K562 (cell line): ENCODE data around the gene TOM1. TPM values are rescaled to one million over a fixed set of nuclear protein-coding genes. Genes with fewer than 3 reads are reported as not detected.

ENCODE experiments used
- ARNT ChIP-seq, 2 experiments: fragments of 450-650 bp; IDR thresholded peaks; 2 replicates each; pipeline ENCODE4 v1.6.1; 2016; ENCODE audit warnings: mild to moderate bottlenecking in 1 of 2
- BDP1 ChIP-seq: IDR thresholded peaks from 3 replicates; pipeline ENCODE4 v1.6.1; 2011; ENCODE audit not compliant: insufficient read length, insufficient read depth
- BHLHE40 ChIP-seq: IDR thresholded peaks from 2 replicates; pipeline ENCODE4 v1.6.1; 2011; ENCODE audit warnings: low read length, improper control_type of control experiment
- BMI1 ChIP-seq: fragments of 150-350 bp; IDR thresholded peaks from 2 replicates; pipeline ENCODE4 v1.6.1; 2014; ENCODE audit warnings: low read length
- CHCHD3 ChIP-seq: fragments of 250-450 bp; sonication (Bioruptor Pico); IDR thresholded peaks from 2 replicates; pipeline ENCODE4 v2.1.2; 2022; ENCODE audit warnings: mild to moderate bottlenecking
- ESRRA ChIP-seq: fragments of 450-650 bp; IDR thresholded peaks from 2 replicates; pipeline ENCODE4 v1.6.1; 2014; ENCODE audit warnings: low read depth, mild to moderate bottlenecking, moderate library complexity, borderline replicate concordance
- GATAD2B ChIP-seq: fragments of 450-650 bp; IDR thresholded peaks from 2 replicates; pipeline ENCODE4 v1.6.1; 2017; ENCODE audit warnings: mild to moderate bottlenecking, borderline replicate concordance
- KDM5B ChIP-seq: fragments of 200-600 bp; sonication (generic); IDR thresholded peaks from 2 replicates; pipeline ENCODE4 v1.6.1; 2012; ENCODE audit warnings: low read depth, mild to moderate bottlenecking, moderate library complexity, low read length, control low read depth, inconsistent platforms; ENCODE audit not compliant: insufficient replicate concordance
- MCM7 ChIP-seq, 2 experiments: fragments of 450-650 bp; IDR thresholded peaks; 2 replicates each; pipeline ENCODE4 v1.6.1; 2016 to 2018
- MEF2A ChIP-seq: IDR thresholded peaks from 2 replicates; pipeline ENCODE4 v1.6.1; 2011; ENCODE audit warnings: low read depth, mild to moderate bottlenecking, low read length, moderate library complexity; ENCODE audit not compliant: control insufficient read depth
- NFE2L1 ChIP-seq: fragments of 450-650 bp; IDR thresholded peaks from 2 replicates; pipeline ENCODE4 v1.6.1; 2016; ENCODE audit warnings: missing genetic modification characterization, low read depth, mild to moderate bottlenecking, missing compliant biosample characterization, moderate library complexity, borderline replicate concordance
- PHF8 ChIP-seq: fragments of 200-600 bp; sonication (generic); IDR thresholded peaks from 2 replicates; pipeline ENCODE4 v1.6.1; 2012; ENCODE audit warnings: mixed run types, mild to moderate bottlenecking, inconsistent platforms, low read length, moderate library complexity, borderline replicate concordance
- RBM15 ChIP-seq: fragments of 200-400 bp; formaldehyde crosslinking; IDR thresholded peaks from 2 replicates; pipeline ENCODE4 v1.6.1; 2018; ENCODE audit warnings: mild to moderate bottlenecking, low read length, moderate library complexity; ENCODE audit not compliant: insufficient read depth
- ZNF12 ChIP-seq: sonication (generic); formaldehyde crosslinking; IDR thresholded peaks from 2 replicates; pipeline ENCODE4 v1.4.0; 2020; ENCODE audit warnings: mild to moderate bottlenecking, missing genetic modification reagents
- ZNF263 ChIP-seq: sonication (generic); formaldehyde crosslinking; IDR thresholded peaks from 2 replicates; pipeline ENCODE4 v1.8.0; 2022; ENCODE audit warnings: mild to moderate bottlenecking, missing genetic modification reagents, borderline replicate concordance
- polyA plus RNA-seq, 8 experiments: library from polyadenylated mRNA; depleted of rRNA in 4 of 8; stranded (reverse) in 5 of 8; unstranded in 3 of 8; fragments of >200 nt; fragmentation: Nextera tagmentation in 2 of 8; fragmentation: Illumina TruSeq in 1 of 8; extraction: Ambion mirVana in 2 of 8; extraction: Trizol in 1 of 8; gene quantifications; 2 replicates each; pipeline versions ENCODE4 v1.2.1 to v1.2.3, GENCODE V29; 2011 to 2014; ENCODE audit warnings: inconsistent platforms in 1 of 8, missing spikeins in 1 of 8
- total RNA-seq, 7 experiments: library from RNA; depleted of rRNA in 6 of 7; stranded (reverse); fragments of >200 nt in 6 of 7; fragmentation: Illumina TruSeq in 2 of 7; extraction: Trizol in 2 of 7; gene quantifications; 2 replicates each; pipeline versions ENCODE4 v1.2.1 to v1.2.3, GENCODE V29; 2011 to 2021; ENCODE audit warnings: low replicate concordance in 1 of 7
- TF ChIP-seq, protein P1 (sequence below), 3 experiments: IDR thresholded peaks in 2 of 3; conservative IDR thresholded peaks in 1 of 3; 2 replicates each; pipeline ENCODE4 v1.5.1; 2011 to 2012; ENCODE audit warnings: low read length in 3 of 3, mild to moderate bottlenecking in 3 of 3, control low read depth in 2 of 3, improper control_type of control experiment in 1 of 3, inconsistent platforms in 1 of 3, low read depth in 1 of 3, mixed read lengths in 1 of 3, moderate library complexity in 1 of 3; ENCODE audit not compliant: insufficient read depth in 2 of 3
- TF ChIP-seq, protein P2 (sequence below): fragments of 450-650 bp; IDR thresholded peaks from 2 replicates; pipeline ENCODE4 v1.6.1; 2016
- TF ChIP-seq, protein P3 (sequence below): fragments of 450-650 bp; formaldehyde crosslinking; IDR thresholded peaks from 2 replicates; pipeline ENCODE4 v1.4.0; 2020; ENCODE audit warnings: mild to moderate bottlenecking, moderate library complexity
- TF ChIP-seq, protein P4 (sequence below): fragments of 450-650 bp; conservative IDR thresholded peaks from 2 replicates; pipeline ENCODE4 v1.6.1; 2016; ENCODE audit warnings: missing genetic modification characterization, low read depth, mild to moderate bottlenecking, missing compliant biosample characterization, moderate library complexity
- TF ChIP-seq, protein P5 (sequence below): sonication (generic); formaldehyde crosslinking; IDR thresholded peaks from 2 replicates; pipeline ENCODE4 v1.8.1; 2022; ENCODE audit warnings: missing genetic modification reagents

The TOM1 gene
- total and polyA plus RNA-seq, 9 of the 15 experiments (the other 6 are each of a cell fraction or from before 2014, with no cell fraction given), result 0.64 to 20.6 (median 12.0) TPM

DNA sequence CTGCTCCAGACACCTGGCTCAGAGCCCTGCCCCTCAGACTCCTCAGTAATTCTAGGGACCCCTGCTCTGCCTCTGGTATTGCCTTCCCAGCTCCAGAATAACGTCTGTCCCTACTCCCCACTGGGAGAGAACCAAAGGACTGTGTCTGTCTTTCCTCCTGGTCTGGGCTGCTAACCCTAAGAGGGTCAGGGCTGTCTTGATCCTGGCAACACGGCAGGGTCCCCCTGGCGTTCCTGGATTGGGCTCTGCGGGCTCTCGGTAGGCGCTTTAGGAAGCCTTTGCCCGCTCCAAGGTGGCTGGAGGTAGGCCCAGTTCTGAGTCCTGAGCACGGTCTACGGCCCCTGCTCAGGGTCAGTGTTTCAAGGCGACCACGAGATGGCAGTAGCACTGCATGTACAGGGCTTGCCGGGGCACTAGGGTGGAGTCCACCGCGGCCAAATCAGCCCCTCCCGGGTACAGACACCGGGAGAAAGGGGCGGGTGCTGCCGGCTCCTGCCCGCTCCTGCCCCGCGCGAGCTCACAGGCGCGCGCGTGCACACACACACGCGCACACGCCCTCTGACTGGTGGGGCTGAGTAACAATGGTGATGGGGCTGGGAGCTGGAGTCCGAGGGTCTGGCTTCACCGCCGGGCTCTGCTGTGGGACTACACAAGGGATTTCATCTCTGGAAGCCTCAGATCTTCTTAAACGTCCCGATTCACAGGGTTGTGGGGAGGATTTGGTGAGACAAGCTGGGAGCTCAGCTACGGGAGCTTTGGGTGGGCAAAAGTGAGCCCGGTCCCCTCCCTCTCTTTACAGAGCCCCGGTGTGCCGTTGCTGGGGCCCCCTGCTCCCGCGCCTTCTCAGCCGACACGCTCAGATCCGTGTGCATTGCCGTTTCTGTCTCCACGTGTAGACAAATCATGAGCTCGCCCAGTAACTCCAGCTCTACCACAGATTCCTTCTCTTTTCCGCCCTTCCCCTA, 51.1 kb downstream of the TOM1 start (continued):
- no peak for TF ChIP-seq NFE2L1
- TF ChIP-seq, protein P1, sequence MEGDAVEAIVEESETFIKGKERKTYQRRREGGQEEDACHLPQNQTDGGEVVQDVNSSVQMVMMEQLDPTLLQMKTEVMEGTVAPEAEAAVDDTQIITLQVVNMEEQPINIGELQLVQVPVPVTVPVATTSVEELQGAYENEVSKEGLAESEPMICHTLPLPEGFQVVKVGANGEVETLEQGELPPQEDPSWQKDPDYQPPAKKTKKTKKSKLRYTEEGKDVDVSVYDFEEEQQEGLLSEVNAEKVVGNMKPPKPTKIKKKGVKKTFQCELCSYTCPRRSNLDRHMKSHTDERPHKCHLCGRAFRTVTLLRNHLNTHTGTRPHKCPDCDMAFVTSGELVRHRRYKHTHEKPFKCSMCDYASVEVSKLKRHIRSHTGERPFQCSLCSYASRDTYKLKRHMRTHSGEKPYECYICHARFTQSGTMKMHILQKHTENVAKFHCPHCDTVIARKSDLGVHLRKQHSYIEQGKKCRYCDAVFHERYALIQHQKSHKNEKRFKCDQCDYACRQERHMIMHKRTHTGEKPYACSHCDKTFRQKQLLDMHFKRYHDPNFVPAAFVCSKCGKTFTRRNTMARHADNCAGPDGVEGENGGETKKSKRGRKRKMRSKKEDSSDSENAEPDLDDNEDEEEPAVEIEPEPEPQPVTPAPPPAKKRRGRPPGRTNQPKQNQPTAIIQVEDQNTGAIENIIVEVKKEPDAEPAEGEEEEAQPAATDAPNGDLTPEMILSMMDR (IDR thresholded peaks at IDR 0.05 in 2 of 3, conservative IDR thresholded peaks at IDR 0.05 in 1 of 3; ENCODE audit: insufficient read depth in 2 of 3, low read depth in 1 of 3, low read length in 3 of 3), result peak; percentile 76 to 82 (median 79)
- TF ChIP-seq ZNF12 (CRISPR knock-in tag), result no peak
- peak; percentile 56; the same call in 1 of the 2 replicates for TF ChIP-seq BHLHE40
- TF ChIP-seq ARNT (IDR thresholded peaks at IDR 0.05), result no peak
- peak; percentile 38 for TF ChIP-seq KDM5B
- TF ChIP-seq, protein P2, sequence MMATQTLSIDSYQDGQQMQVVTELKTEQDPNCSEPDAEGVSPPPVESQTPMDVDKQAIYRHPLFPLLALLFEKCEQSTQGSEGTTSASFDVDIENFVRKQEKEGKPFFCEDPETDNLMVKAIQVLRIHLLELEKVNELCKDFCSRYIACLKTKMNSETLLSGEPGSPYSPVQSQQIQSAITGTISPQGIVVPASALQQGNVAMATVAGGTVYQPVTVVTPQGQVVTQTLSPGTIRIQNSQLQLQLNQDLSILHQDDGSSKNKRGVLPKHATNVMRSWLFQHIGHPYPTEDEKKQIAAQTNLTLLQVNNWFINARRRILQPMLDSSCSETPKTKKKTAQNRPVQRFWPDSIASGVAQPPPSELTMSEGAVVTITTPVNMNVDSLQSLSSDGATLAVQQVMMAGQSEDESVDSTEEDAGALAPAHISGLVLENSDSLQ, result no peak
- TF ChIP-seq CHCHD3 (CRISPR knock-in tag), result no peak
- TF ChIP-seq PHF8, result peak; percentile 27; the same call in 1 of the 2 replicates
- no peak; the same call in 1 of the 2 replicates for TF ChIP-seq ZNF263 (CRISPR knock-in tag)
- TF ChIP-seq, protein P3, sequence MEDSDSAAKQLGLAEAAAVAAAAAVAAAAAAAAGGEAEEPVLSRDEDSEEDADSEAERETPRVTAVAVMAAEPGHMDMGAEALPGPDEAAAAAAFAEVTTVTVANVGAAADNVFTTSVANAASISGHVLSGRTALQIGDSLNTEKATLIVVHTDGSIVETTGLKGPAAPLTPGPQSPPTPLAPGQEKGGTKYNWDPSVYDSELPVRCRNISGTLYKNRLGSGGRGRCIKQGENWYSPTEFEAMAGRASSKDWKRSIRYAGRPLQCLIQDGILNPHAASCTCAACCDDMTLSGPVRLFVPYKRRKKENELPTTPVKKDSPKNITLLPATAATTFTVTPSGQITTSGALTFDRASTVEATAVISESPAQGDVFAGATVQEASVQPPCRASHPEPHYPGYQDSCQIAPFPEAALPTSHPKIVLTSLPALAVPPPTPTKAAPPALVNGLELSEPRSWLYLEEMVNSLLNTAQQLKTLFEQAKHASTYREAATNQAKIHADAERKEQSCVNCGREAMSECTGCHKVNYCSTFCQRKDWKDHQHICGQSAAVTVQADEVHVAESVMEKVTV (CRISPR knock-in tag), result peak; percentile 66
- TF ChIP-seq, protein P4, sequence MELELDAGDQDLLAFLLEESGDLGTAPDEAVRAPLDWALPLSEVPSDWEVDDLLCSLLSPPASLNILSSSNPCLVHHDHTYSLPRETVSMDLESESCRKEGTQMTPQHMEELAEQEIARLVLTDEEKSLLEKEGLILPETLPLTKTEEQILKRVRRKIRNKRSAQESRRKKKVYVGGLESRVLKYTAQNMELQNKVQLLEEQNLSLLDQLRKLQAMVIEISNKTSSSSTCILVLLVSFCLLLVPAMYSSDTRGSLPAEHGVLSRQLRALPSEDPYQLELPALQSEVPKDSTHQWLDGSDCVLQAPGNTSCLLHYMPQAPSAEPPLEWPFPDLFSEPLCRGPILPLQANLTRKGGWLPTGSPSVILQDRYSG (tag), result no peak
- TF ChIP-seq ESRRA, result 0 out of 2 replicates have a peak, but pooled peaks have one; percentile 43
- TF ChIP-seq RBM15, result no peak
- TF ChIP-seq BDP1, result no peak
- TF ChIP-seq, protein P5, sequence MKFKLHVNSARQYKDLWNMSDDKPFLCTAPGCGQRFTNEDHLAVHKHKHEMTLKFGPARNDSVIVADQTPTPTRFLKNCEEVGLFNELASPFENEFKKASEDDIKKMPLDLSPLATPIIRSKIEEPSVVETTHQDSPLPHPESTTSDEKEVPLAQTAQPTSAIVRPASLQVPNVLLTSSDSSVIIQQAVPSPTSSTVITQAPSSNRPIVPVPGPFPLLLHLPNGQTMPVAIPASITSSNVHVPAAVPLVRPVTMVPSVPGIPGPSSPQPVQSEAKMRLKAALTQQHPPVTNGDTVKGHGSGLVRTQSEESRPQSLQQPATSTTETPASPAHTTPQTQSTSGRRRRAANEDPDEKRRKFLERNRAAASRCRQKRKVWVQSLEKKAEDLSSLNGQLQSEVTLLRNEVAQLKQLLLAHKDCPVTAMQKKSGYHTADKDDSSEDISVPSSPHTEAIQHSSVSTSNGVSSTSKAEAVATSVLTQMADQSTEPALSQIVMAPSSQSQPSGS, result no peak
- no peak for TF ChIP-seq BMI1
- TF ChIP-seq MEF2A, result no peak
- no peak for TF ChIP-seq MCM7 (IDR thresholded peaks at IDR 0.05)
- TF ChIP-seq GATAD2B, result 0 out of 2 replicates have a peak, but pooled peaks have one; percentile 16
